GM12864 (cell line): Measurements from ENCODE around the gene NAALADL2.

Source experiments
- DNase-seq: peaks from one replicate; pipeline ENCODE4 v3.0.0-alpha.2; 2011; ENCODE audit warnings: low read depth
- H3K4me3 ChIP-seq: 2 replicates; pipeline ENCODE4 v1.5.1; 2011; ENCODE audit warnings: mild to moderate bottlenecking, low read depth, low read length, control low read depth
- TF ChIP-seq, protein P1 (sequence below): IDR thresholded peaks from 2 replicates; pipeline ENCODE4 v1.5.1; 2011; ENCODE audit warnings: low read depth, mild to moderate bottlenecking, moderate library complexity, low read length, control low read depth, inconsistent platforms; ENCODE audit errors: missing control alignments

Gene NAALADL2

DNA sequence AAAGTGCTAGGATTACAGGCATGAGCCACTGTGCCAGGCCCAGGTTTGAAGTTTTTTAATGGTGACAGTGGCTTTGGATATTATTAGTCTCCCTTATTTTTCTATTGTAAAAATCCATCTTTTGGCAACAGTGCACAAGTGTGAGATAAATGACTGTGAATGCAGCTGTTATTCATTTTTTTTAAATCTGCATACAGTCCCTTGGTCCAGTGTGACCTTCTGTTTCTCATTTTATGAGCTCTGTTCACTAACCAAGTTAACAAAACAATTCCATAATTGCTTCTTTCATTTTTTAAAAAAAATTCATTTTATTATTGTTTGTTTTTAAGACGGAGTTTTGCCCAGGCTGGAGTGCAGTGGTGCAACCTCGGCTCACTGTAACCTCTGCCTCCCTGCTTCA lies 381.8 kb downstream of the NAALADL2 start:
- no peak overlapping the region for H3K4me3 ChIP-seq
- TF ChIP-seq, protein P1, sequence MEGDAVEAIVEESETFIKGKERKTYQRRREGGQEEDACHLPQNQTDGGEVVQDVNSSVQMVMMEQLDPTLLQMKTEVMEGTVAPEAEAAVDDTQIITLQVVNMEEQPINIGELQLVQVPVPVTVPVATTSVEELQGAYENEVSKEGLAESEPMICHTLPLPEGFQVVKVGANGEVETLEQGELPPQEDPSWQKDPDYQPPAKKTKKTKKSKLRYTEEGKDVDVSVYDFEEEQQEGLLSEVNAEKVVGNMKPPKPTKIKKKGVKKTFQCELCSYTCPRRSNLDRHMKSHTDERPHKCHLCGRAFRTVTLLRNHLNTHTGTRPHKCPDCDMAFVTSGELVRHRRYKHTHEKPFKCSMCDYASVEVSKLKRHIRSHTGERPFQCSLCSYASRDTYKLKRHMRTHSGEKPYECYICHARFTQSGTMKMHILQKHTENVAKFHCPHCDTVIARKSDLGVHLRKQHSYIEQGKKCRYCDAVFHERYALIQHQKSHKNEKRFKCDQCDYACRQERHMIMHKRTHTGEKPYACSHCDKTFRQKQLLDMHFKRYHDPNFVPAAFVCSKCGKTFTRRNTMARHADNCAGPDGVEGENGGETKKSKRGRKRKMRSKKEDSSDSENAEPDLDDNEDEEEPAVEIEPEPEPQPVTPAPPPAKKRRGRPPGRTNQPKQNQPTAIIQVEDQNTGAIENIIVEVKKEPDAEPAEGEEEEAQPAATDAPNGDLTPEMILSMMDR = no peak

DNA sequence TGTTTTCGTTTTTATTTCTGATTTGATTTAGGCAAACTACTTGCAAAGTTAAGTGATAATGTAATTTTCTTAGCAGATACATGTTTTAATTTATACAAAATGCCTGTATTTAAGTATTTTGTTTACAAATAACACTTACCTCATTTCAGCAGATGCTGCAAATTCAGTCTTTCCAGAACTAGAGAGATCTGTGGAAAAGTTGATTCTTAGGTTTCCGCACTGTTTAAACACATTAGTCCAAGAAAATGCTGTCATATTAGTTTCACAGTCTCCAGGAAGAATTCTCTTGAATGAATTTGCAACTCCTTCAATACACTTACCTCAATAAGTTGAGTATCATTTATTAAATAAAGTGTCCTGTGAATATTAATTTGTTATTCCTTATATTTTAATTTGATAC lies 383.1 kb downstream of the NAALADL2 start:
- TF ChIP-seq, protein P1 = no peak
- H3K4me3 ChIP-seq = no peak overlapping the region
- DNase-seq = no peak

More for the DNA sequence above, 381.8 kb downstream of the NAALADL2 start:
- DNase-seq = no peak

DNA sequence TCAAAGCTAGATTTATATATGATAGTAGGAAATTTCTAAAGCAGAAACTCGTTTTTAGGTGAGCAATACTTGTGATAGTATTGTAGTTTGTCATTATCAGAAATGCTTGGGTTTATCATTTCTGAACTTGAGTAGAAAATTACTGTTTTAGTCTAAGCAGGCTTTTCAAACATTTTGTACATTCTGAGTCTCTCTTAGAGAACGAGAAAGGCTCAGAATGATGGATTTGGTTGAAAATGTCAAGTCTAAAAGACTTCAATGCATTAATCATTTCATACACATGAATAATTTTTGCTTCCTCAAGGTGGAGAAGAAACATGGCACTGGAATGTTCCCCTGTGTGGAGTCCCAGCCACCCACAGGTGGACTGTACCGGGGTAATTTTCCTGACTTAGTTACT lies 387.1 kb downstream of the NAALADL2 start:
- no peak for DNase-seq
- H3K4me3 ChIP-seq = no peak overlapping the region
- TF ChIP-seq, protein P1 = no peak

DNA sequence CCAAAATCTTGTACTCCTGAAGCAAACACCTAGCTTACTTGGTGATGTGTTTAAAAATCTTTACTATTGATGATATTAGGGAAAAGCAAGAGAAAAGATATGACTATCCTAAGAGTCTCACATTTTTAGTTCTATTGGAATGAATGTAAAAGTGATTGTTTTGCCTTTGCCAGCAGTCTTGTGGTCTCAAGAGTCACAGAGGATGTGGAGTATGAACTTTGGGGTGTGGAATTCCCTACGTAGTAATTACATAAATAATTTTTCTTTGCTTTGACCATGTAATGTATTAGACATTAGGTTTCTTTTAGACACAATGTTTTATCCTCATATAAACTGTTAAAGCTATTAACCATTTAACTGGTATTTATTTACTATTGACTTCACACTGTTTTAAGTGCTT lies 387.6 kb downstream of the NAALADL2 start:
- no peak for DNase-seq
- TF ChIP-seq, protein P1 = no peak
- H3K4me3 ChIP-seq = no peak overlapping the region

DNA sequence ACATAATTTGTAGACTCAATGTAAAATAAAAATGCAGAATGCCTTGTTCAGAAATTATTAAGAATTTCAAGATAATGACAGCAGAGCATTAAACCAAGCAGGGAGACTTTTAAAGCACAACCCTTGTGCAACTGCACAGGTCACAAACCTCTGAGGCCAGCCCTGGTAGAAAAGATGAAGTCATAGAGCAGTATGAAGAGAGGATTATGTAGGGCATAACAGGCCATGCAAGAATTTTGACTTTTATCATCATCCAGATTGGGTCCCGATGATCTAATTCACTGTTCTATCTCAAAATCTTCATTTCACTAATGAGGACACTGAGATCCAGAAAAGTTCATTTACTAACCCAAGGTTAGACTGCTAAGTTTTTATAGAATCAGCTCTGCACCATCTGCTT lies 388.5 kb downstream of the NAALADL2 start:
- TF ChIP-seq, protein P1 = no peak

DNA sequence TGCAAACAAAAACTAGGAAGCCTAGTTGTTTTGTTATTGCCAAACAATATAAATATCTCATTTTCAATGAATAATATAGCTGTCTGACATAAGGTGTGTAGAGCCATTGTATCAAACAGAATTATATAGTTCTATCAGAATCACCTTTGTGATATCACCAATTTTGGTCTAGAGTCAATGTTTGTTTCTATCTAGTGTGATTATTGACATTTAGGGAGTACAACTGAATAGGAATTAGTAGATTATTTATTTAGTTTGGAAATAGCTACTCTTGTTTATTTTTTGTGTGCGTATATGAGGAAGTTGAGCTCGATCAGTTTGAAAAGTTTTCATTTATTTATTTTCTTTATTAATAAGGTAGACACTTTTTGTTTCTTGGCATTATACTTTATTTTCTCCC lies 389.7 kb downstream of the NAALADL2 start:
- DNase-seq = no peak
- TF ChIP-seq, protein P1 = no peak
- H3K4me3 ChIP-seq = no peak overlapping the region

More for the DNA sequence above, 388.5 kb downstream of the NAALADL2 start:
- DNase-seq = no peak
- H3K4me3 ChIP-seq = no peak overlapping the region

DNA sequence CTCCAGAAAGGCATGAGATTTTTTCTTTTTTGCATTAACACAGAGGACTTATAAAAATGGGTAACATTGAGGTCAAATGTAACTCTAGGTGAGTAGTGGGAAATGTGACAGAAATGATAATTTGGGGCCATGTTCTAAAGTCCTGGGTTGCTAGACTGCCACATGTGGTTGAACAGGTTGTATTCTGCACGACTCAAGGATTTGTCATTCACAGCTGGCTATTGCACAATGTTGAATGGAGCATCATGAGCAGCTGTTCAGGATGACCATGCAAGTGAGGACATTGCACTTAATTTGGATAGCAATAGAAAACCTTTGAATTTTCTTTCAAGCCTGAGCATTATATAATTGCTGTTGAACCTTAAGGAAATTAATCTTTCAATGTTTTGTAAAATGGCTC lies 396.6 kb downstream of the NAALADL2 start:
- no peak overlapping the region for H3K4me3 ChIP-seq
- TF ChIP-seq, protein P1 = no peak
- DNase-seq = no peak
